Measurements from ENCODE around the gene SLC6A3. TPM values are rescaled to one million over a fixed set of nuclear protein-coding genes. Genes with fewer than 3 reads are reported as not detected.

Gene SLC6A3
- total and polyA plus RNA-seq, 9 of the 15 experiments (the other 6 are each of a cell fraction or from before 2014, with no cell fraction given) = not detected

GRCh38 chr5:1370006-1370405, 75.2 kb downstream of the SLC6A3 start:
- CTCF ChIA-PET (ENCODE audit: low intra/inter-chr PET ratio) = no interaction called here
- H3K4me2 ChIP-seq (ENCODE audit: insufficient read depth, low read length) = no peak overlapping the region
- no peaks in the 10 kb centered on the region; a peak in 1 of 5 replicates for H3K4me1 ChIP-seq (replicated peaks in 1 of 2; ENCODE audit: control insufficient read depth in 2 of 2, insufficient read depth in 2 of 2, low read length in 2 of 2)
- BruUV-seq (replicated peaks) = no TSS peak
- intact Hi-C loops (cut with micrococcal nuclease) (no loop called here), in situ Hi-C loops (cut with MboI) (no loop called here)
- H3K27ac ChIP-seq (ENCODE audit: extremely low read depth, low read depth, low read length) = no peak overlapping the region
- H3K9ac ChIP-seq (ENCODE audit: insufficient read depth in 1 of 2, low read depth in 2 of 2, low read length in 2 of 2) = no peak overlapping the region
- no peaks in the 10 kb centered on the region for H3K9me1 ChIP-seq (ENCODE audit: control insufficient read depth, insufficient read depth, low read length)
- H3K9me3 ChIP-seq (replicated peaks; ENCODE audit: control insufficient read depth, insufficient read depth, low read depth, low read length) = no peaks in the 10 kb centered on the region
- TF ChIP-seq ZBTB34 (CRISPR knock-in tag; IDR thresholded peaks at IDR 0.05) (no peak), GMEB1 (CRISPR knock-in tag; IDR thresholded peaks at IDR 0.05) (no peak), TCF3 (CRISPR knock-in tag; IDR thresholded peaks at IDR 0.05) (no peak), NONO (IDR thresholded peaks at IDR 0.05; ENCODE audit: low read depth in 2 of 2, low read length in 1 of 2) (no peak), NFRKB (IDR thresholded peaks at IDR 0.05; ENCODE audit: low read depth) (no peak), ZBTB7A (IDR thresholded peaks at IDR 0.05; ENCODE audit: borderline replicate concordance, control insufficient read depth, low read depth, low read length) (no peak), NBN (IDR thresholded peaks at IDR 0.05; ENCODE audit: low read depth) (no peak), NELFE (IDR thresholded peaks at IDR 0.05; ENCODE audit: insufficient read depth, insufficient read length) (no peak), RBM22 (IDR thresholded peaks at IDR 0.05; ENCODE audit: low read depth, low read length, poor library complexity, severe bottlenecking) (no peak), ZNF133 (CRISPR knock-in tag; IDR thresholded peaks at IDR 0.05) (no peak), E2F1 (CRISPR knock-in tag; IDR thresholded peaks at IDR 0.05) (no peak), ZNF253 (CRISPR knock-in tag; conservative IDR thresholded peaks at IDR 0.05) (no peak)
- TF ChIP-seq, protein P1, sequence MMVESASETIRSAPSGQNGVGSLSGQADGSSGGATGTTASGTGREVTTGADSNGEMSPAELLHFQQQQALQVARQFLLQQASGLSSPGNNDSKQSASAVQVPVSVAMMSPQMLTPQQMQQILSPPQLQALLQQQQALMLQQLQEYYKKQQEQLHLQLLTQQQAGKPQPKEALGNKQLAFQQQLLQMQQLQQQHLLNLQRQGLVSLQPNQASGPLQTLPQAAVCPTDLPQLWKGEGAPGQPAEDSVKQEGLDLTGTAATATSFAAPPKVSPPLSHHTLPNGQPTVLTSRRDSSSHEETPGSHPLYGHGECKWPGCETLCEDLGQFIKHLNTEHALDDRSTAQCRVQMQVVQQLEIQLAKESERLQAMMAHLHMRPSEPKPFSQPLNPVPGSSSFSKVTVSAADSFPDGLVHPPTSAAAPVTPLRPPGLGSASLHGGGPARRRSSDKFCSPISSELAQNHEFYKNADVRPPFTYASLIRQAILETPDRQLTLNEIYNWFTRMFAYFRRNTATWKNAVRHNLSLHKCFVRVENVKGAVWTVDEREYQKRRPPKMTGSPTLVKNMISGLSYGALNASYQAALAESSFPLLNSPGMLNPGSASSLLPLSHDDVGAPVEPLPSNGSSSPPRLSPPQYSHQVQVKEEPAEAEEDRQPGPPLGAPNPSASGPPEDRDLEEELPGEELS (CRISPR knock-in tag; IDR thresholded peaks at IDR 0.05; ENCODE audit: borderline replicate concordance) = no peak
- ATAC-seq (no peak), DNase-seq (ENCODE audit: extremely low read depth in 1 of 4, low spot score in 3 of 4) (no peak), FAIRE-seq (no peak)
- H3K4me3 ChIP-seq = no peak overlapping the region
- H3K27me3 ChIP-seq (ENCODE audit: control insufficient read depth in 2 of 2, insufficient read depth in 2 of 2, low read length in 2 of 2) = peaks cover 59 to 63% of the 10 kb centered on the region in 2 experiments
- peaks cover 3% of the 10 kb centered on the region; the same call in 1 of the 2 replicates for H4K20me1 ChIP-seq (replicated peaks; ENCODE audit: control insufficient read depth, insufficient read depth, low read length)
- H2AFZ ChIP-seq (ENCODE audit: low read depth, low read length) = no peak overlapping the region
- POLR2A ChIA-PET = interaction anchor here (2.0 kb wide), 1 partner anchor 9 kb away, joined by 5 read pairs; no protein-coding TSS in a partner anchor
- no peaks in the 10 kb centered on the region for H3K79me2 ChIP-seq (ENCODE audit: control insufficient read depth, insufficient read depth, low read length)
- H3K36me3 ChIP-seq (ENCODE audit: control insufficient read depth, insufficient read depth, low read length) = no peaks in the 10 kb centered on the region
- under 1% methylated on average over 7 of the region's 7 CpGs for WGBS (ENCODE audit: insufficient coverage, low coverage, missing lambda C conversion rate)
